Activated CD4-positive, alpha-beta T cell treated with anti-CD3 and anti-CD28 coated beads for 4 hours (primary cell): ENCODE measurements around the gene RBP3.
"Not testable (repeated sequence)": the region's sequence is repeated elsewhere in the genome, so short reads cannot be mapped to it uniquely, and the experiment has no call there.

Experiments
- DNase-seq, 2 donors: peaks; one replicate each; pipeline ENCODE4 v3.0.0-alpha.2; 2020

The RBP3 gene

GRCh38 chr10:47376522-47377220 lies 28.5 kb downstream of the RBP3 start:
- DNase-seq, result no peak

GRCh38 chr10:47378183-47378510 lies 30.0 kb downstream of the RBP3 start:
- DNase-seq, result no peak

- no peak for DNase-seq
Observed at GRCh38 chr10:47378606-47379444, 30.7 kb downstream of the RBP3 start.

- DNase-seq, result no peak
Observed at GRCh38 chr10:47379445-47379785, 31.3 kb downstream of the RBP3 start.

GRCh38 chr10:47379901-47380300 lies 31.7 kb downstream of the RBP3 start:
- no peak for DNase-seq

- no peak for DNase-seq
Observed at GRCh38 chr10:47380341-47381102, 32.4 kb downstream of the RBP3 start.

- no peak for DNase-seq
Observed at GRCh38 chr10:47381103-47381395, 32.9 kb downstream of the RBP3 start.

- DNase-seq, result no peak
Observed at GRCh38 chr10:47381427-47382379, 33.5 kb downstream of the RBP3 start.

- DNase-seq, result no peak
Observed at GRCh38 chr10:47383261-47384147, 35.3 kb downstream of the RBP3 start.

GRCh38 chr10:47384148-47384921 lies 36.2 kb downstream of the RBP3 start, which contains the start of gene ZNF488:
ZNF488 (minus strand) TSS chr10:47384293; CDS start chr10:47368829, 15,464 bp downstream.
- peak; percentile 70 for DNase-seq

- DNase-seq, result not testable (repeated sequence)
Observed at GRCh38 chr10:47386104-47386503, 37.9 kb downstream of the RBP3 start.

GRCh38 chr10:47388879-47389278 lies 40.7 kb downstream of the RBP3 start:
- no peak for DNase-seq

GRCh38 chr10:47389619-47390018 lies 41.5 kb downstream of the RBP3 start:
- DNase-seq, result no peak

- no peak for DNase-seq
Observed at GRCh38 chr10:47396311-47396717, 48.2 kb downstream of the RBP3 start.

GRCh38 chr10:47397256-47397655 lies 49.1 kb downstream of the RBP3 start:
- no peak for DNase-seq

GRCh38 chr10:47400251-47400650 lies 52.1 kb downstream of the RBP3 start:
- no peak for DNase-seq

- no peak for DNase-seq
Observed at GRCh38 chr10:47400786-47401185, 52.6 kb downstream of the RBP3 start.

- no peak for DNase-seq
Observed at GRCh38 chr10:47401210-47401609, 53.0 kb downstream of the RBP3 start.

GRCh38 chr10:47401874-47402640 lies 53.9 kb downstream of the RBP3 start:
- no peak for DNase-seq
